Myometrial cell (primary cell): ENCODE results near the gene PLPP1. TPM values are rescaled to one million over a fixed set of nuclear protein-coding genes. Genes with fewer than 3 reads are reported as not detected.

Experiments
- total RNA-seq: library from RNA; depleted of rRNA; stranded (reverse); fragments of >200 nt; gene quantifications from 2 replicates; pipeline ENCODE4 v1.2.3, GENCODE V29; 2015

PLPP1 gene
- 53.6 and 68.2 TPM in 2 replicates for total RNA-seq

GRCh38 chr5:55534436-55535198 lies at the start of gene PLPP1:
Gene PLPP1 (minus strand): TSS chr5:55534964. CDS start chr5:55534629, 335 bp downstream.

Other genes starting within 250 kb of the PLPP1 start
- gene DHX29, start 227.3 kb downstream of the PLPP1 start, total RNA-seq = 26.8 and 33.0 TPM in 2 replicates
- 67.2 and 68.4 TPM in 2 replicates for gene MTREX, start 227.0 kb downstream of the PLPP1 start, total RNA-seq
- gene SLC38A9, start 177.4 kb upstream of the PLPP1 start, total RNA-seq = 12.7 and 15.6 TPM in 2 replicates
- gene DDX4, start 203.1 kb upstream of the PLPP1 start, total RNA-seq = not detected in 2 replicates